Left cardiac atrium (tissue), 4 donors: ENCODE data around the gene NEK7. TPM values are rescaled to one million over a fixed set of nuclear protein-coding genes. Genes with fewer than 3 reads are reported as not detected.
"Not testable (repeated sequence)": the region's sequence is repeated elsewhere in the genome, so short reads cannot be mapped to it uniquely, and the experiment has no call there.

Source experiments
- ATAC-seq, 2 donors: fragments of 200-7000 bp; cut with Tn5 transposase; one replicate each; pipeline ENCODE4 v1.9.1; 2020; ENCODE audit warnings: mild to moderate bottlenecking in 2 of 2, moderate library complexity in 2 of 2
- DNase-seq: peaks from one replicate; pipeline ENCODE4 v3.0.0-alpha.2; 2020
- intact Hi-C, 2 donors: fragments of 100-400 bp; cut with DNase I; formaldehyde crosslinking; loops; one replicate each; pipeline versions ENCODE4 v1.14.1 to v1.15.1; 2022 to 2023
- total RNA-seq, 2 donors: library from RNA; stranded (reverse); fragmentation: NEBNext Ultra II Directional; extraction: Animal tissue kit (Norgen Biotek cat#: 25700); gene quantifications; one replicate each; pipeline ENCODE4 v1.2.1, GENCODE V29; 2021
- donor health status: DM: no; HTN: yes; CAD: no.
- donor health status: DM: no; HTN: yes; CAD: no; lungs with severe emphysema.
- donor health status: DM: yes; HTN: yes; CAD: no.
- donor health status: Dilated cardiomyopathy.

The NEK7 gene
- total RNA-seq, 2 donors from 2014 or later: 155 TPM

DNA sequence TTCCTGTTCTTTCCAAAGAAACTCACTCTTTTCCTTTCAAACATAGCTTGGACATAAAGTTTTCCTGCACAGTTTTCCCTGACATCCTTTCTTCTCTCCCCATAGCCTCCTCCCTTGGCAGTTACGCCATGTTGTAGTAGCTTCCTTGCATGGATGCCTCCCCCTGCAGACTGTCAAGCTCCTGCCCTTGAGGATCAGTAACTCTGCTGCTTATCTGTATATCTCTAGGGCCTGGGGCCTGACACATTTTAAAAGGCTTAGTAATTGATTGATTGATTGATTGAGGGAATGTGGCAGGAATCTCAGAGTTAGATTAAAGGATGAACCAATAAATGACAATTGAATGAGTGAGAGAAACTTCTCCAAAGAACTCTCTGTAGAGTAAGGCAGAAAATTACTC lies 143.7 kb downstream of the NEK7 start:
- intact Hi-C loops: no loop called here
- DNase-seq (no peak), ATAC-seq (no peak)

DNA sequence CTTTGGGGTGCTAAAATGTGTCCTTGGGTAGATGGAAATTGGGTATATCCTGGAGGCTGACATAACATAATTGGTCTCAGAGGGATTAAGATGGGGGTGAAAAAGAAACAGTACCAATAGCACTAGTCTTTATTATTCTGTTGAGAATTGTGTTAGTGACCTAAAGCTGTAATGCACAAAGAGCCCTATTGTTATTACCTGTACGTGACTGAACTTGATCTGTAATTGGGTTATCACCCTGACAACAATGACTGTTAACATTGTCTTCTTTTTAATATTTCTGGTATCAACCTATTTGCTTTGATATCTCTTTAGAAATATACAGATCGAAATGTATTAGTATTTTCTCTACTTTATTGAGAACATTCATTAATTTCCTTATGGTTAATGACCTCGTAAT lies 147.6 kb downstream of the NEK7 start:
- intact Hi-C loops: no loop called here
- ATAC-seq (no peak), DNase-seq (no peak)

DNA sequence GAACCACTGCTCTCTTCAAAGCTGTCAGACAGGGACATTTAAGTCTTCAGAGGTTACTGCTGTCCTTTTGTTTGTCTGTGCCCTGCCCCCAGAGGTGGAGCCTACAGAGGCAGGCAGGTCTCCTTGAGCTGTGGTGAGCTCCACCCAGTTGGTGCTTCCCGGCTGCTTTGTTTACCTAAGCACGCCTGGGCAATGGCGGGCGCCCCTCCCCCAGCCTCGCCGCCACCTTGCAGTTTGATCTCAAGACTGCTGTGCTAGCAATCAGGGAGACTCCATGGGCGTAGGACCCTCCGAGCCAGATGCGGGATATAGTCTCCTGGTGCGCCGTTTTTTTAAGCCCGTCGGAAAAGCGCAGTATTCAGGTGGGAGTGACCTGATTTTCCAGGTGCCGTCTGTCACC lies 158.0 kb downstream of the NEK7 start:
- ATAC-seq, intact Hi-C loops: not testable (repeated sequence)
- peak; percentile 11 for DNase-seq

- ATAC-seq, intact Hi-C loops, DNase-seq: not testable (repeated sequence)
Observed at GRCh38 chr1:198315331-198315730, 158.5 kb downstream of the NEK7 start.

DNA sequence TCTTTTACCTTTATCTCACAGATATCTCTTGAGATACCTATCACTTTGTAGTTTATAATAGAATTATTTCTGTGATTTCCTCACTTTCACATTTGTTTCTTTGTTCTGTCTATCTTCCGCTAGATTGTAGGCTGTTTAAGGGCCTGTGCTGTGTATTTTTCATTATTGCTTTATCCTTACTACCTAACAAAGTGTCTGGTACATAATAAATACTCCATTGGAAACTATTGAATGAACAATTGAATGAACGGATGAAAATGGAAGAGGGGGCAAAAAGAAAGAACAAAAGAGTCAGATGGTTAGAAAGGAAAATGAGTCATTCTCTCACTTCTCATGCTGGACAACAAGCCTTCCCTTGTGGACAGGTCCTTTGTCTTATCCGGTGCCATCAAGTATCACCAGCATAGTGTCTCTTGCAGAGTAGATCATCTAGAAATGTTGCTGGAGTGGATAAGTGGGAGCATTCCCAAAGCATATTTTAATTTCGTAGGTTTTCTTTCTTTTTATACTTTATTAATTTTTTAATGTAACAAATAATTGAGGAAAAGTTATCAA lies 159.8 kb downstream of the NEK7 start:
- DNase-seq (no peak), ATAC-seq (no peak)
- intact Hi-C loops: no loop called here

GRCh38 chr1:198318085-198318484 lies 161.3 kb downstream of the NEK7 start:
- ATAC-seq: no peak
- no peak for DNase-seq
- intact Hi-C loops: no loop called here

DNA sequence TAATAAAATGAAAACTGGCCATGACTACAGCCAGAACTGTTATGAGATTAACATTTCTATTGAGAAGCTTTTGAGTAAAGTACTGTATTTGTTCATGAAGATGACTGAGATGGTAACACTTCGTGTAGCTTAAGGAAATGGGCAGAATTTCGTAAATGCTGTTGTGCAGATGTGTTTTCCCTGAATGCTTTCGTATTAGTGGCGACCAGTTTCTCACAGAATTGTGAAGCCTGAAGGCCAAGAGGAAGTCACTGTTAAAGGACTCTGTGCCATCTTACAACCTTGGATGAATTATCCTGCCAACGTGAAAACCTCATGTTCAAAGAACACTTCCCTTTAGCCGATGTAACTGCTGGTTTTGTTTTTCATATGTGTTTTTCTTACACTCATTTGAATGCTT lies 164.0 kb downstream of the NEK7 start:
- no peak for DNase-seq
- ATAC-seq: no peak
- intact Hi-C loops: no loop called here

- intact Hi-C loops: no loop called here
- no peak for DNase-seq
- no peak for ATAC-seq
Observed at GRCh38 chr1:198326232-198326631, 169.4 kb downstream of the NEK7 start.

- ATAC-seq: no peak
- DNase-seq: no peak
- intact Hi-C loops: no loop called here
Observed at GRCh38 chr1:198326915-198327314, 170.1 kb downstream of the NEK7 start.

DNA sequence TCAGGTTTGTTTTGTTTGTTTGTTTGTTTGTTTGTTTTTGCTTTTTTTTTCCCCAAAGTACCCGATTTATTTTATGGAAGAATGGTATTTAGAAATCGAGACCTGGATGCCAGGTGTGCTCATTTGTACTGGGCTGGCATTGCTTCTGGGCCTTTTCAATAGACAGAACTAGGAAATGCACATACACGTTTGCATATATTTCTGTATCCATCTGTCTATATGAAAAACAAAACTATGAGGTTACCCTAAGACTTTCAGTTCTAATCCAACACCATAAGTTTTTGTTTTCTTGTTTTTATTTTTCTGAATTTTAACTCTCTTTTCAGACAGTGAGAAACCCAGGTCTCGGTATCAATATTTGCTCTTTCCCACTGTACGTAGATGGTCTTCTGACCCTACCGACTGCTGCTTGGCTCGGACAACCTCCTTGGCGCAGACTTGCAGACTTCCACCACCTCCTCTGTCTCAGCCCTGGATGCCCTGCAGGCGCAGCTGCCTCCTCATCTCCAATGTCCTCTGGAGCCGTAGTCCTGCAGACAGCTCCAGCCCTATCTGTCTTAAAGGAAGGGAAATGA lies 171.7 kb downstream of the NEK7 start:
- intact Hi-C loops: no loop called here
- DNase-seq: no peak
- ATAC-seq: no peak

- intact Hi-C loops: no loop called here
Observed at GRCh38 chr1:198330982-198331615, 174.3 kb downstream of the NEK7 start.

DNA sequence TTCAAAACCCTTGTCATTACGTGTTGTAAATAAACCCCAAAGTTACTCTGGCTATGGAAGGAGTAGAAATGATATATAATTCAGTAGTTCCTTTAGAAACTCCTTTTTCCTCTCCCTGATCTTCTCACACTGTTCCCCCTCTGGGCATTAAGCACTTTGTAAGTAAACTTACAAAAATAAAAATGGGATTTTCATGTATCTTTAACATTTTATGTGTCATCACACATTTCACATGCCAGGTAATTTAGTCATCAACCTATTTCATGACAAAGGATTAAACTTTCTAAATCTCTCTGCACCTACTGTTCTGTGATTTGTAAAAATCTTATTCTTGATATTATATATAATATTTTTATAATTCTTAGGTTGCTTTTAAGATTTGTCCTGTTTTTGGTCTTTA lies 176.9 kb downstream of the NEK7 start:
- DNase-seq (no peak), ATAC-seq (no peak)
- intact Hi-C loops: no loop called here

More at GRCh38 chr1:198330982-198331615, 174.3 kb downstream of the NEK7 start:
- DNase-seq (no peak), ATAC-seq (no peak)

- no peak for DNase-seq
- ATAC-seq: no peak
- intact Hi-C loops: no loop called here
Observed at GRCh38 chr1:198335663-198336062, 178.9 kb downstream of the NEK7 start.

DNA sequence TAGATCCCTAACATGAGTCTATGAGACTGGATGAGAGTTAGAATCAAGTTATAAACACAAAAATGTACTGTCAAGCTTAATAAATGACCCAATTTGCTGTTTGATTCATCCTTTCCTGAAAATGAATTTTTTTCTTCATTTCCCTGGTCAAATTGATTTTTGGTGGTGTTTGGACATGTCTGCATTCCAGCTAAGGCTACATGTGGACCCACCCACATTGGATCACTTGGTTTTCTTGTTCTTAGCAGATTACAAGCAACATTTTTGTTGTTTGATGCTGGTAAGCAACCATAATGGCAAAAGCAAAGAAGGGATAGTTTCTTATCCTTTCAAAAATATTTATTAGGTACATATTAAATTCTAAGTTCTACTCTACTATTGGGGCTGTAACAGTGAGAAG lies 181.1 kb downstream of the NEK7 start:
- DNase-seq (no peak), ATAC-seq (no peak)
- intact Hi-C loops: no loop called here

- ATAC-seq (no peak), DNase-seq (no peak)
- intact Hi-C loops: no loop called here
Observed at GRCh38 chr1:198340139-198340538, 183.3 kb downstream of the NEK7 start.

GRCh38 chr1:198346178-198346577 lies 189.4 kb downstream of the NEK7 start:
- intact Hi-C loops: no loop called here
- DNase-seq (no peak), ATAC-seq (no peak)

DNA sequence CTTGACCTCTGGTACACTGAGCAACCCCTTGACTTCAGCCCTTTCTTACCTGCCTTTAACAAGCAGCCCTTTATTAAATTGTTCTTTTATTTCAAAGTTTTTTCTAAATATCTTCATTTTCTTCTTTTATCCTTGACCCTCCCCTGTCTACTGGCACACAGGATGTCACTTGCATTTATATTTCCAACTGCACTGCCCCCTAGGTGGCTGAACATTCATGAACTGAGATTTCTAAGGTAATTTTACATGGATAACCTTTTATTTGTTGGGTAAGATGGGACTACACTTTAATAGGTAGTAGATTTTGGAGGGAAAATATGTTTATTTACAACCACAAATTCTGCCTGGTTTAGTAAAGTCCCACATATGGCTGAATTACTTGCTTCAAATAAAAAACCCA lies 193.7 kb downstream of the NEK7 start:
- intact Hi-C loops: loop anchor here (10.0 kb wide), 2 partner anchors 146 to 256 kb away; no protein-coding TSS in a partner anchor
- no peak for ATAC-seq
- no peak for DNase-seq

DNA sequence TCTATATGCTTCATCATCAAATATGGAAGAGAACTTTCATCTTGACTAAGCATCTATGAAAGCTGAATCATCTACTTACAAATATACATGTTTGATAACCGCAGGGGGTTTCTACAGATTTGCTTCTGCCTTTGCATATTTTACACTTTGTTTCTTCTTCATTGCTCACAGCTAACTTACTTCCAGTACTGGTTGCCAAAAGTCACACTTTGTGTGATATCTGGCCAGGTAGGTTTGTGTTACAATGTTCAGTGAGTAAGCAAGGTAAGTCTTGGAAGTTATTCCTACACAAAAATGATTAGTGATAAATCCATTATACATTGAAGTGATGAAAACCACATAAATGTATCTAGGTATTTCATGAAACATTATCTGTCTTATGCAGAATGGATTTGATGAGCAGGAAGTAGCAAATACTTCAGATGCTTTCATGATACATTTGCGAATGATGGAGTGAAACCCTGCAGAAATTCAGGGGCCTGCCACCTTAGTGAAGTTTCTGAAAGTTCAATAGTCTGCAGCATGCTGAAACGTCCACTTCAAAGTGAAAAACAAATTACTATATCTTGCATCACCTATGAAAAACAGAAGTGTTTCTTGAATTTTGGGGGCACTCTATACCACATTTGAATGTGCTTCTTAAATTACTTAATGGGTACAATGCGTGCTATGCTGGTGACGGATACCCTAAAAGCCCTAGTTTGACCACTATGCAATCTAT lies 196.3 kb downstream of the NEK7 start:
- no peak for ATAC-seq
- intact Hi-C loops: loop anchor here (10.0 kb wide), 2 partner anchors 148 to 258 kb away; no protein-coding TSS in a partner anchor

GRCh38 chr1:198357937-198358336 lies 201.1 kb downstream of the NEK7 start:
- ATAC-seq (no peak), DNase-seq (no peak)
- intact Hi-C loops: loop anchor here (10.0 kb wide), 2 partner anchors 153 to 263 kb away; no protein-coding TSS in a partner anchor

More for the DNA sequence above, 196.3 kb downstream of the NEK7 start:
- DNase-seq: no peak

- ATAC-seq: no peak
- no peak for DNase-seq
- intact Hi-C loops: loop anchor here (10.0 kb wide), 2 partner anchors 154 to 264 kb away; no protein-coding TSS in a partner anchor
Observed at GRCh38 chr1:198359024-198359653, 202.3 kb downstream of the NEK7 start.
